Type B pancreatic cell (in vitro differentiated cells): ENCODE data around the gene OGFR. TPM values are rescaled to one million over a fixed set of nuclear protein-coding genes. Genes with fewer than 3 reads are reported as not detected.

Source experiments
- DNase-seq: peaks from one replicate; pipeline ENCODE4 v3.0.0; 2021; ENCODE audit warnings: mixed read lengths; ENCODE audit not compliant: unreplicated experiment; ENCODE audit errors: extremely low spot score
- H3K27ac Mint-ChIP-seq: 2 replicates; pipeline ENCODE4 v1.8.0; 2021; ENCODE audit warnings: mild to moderate bottlenecking, mixed read lengths
- H3K27me3 Mint-ChIP-seq: 2 replicates; pipeline ENCODE4 v1.8.0; 2021; ENCODE audit warnings: mixed read lengths
- H3K36me3 Mint-ChIP-seq: 2 replicates; pipeline ENCODE4 v1.8.0; 2021; ENCODE audit warnings: mixed read lengths
- H3K4me1 Mint-ChIP-seq: one replicate; pipeline ENCODE4 v1.8.0; 2021; ENCODE audit warnings: mixed read lengths; ENCODE audit not compliant: unreplicated experiment
- H3K4me3 Mint-ChIP-seq: 2 replicates; pipeline ENCODE4 v1.8.0; 2021; ENCODE audit warnings: mild to moderate bottlenecking, mixed read lengths
- H3K9me3 Mint-ChIP-seq: 2 replicates; pipeline ENCODE4 v1.8.0; 2021; ENCODE audit warnings: mixed read lengths
- total RNA-seq: library from RNA; stranded (reverse); gene quantifications from 2 replicates; pipeline ENCODE4 v1.2.1, GENCODE V29; 2021; ENCODE audit warnings: low replicate concordance
- TF ChIP-seq, protein P1 (sequence below): fragments of 200-600 bp; sonication (generic); conservative IDR thresholded peaks from 2 replicates; pipeline ENCODE4 v1.5.0; 2021; ENCODE audit warnings: antibody characterized with exemption, mild to moderate bottlenecking

The OGFR gene
- total RNA-seq, 1 donor from 2014 or later: 42.8 TPM

DNA sequence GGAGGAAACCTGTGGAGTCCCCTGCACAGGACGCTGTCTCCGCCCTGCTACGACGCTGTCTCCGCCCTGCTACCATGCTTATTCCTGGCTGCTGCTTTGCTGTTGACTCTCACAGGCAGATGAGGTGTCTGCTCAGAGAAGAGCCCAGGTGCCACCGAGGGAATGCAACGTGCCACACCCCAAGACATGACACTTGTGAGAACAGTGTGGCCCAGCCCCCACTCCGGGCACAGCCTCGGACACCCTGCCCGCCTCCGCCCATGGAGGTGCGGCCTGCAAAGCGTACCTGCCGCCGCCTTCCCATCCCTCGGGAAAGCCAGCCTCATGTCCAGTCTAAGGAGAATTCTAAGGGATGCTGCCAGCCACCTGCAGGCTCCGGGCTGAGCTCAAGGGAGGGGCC is 23.9 kb upstream of the OGFR start:
- Mint-ChIP-seq H3K36me3 (no peaks in the 10 kb centered on the region), H3K4me1 (peaks cover 9% of the 10 kb centered on the region), H3K27ac (no peak overlapping the region), H3K9me3 (no peaks in the 10 kb centered on the region), H3K27me3 (no peaks in the 10 kb centered on the region), H3K4me3 (no peak overlapping the region)
- TF ChIP-seq, protein P1, sequence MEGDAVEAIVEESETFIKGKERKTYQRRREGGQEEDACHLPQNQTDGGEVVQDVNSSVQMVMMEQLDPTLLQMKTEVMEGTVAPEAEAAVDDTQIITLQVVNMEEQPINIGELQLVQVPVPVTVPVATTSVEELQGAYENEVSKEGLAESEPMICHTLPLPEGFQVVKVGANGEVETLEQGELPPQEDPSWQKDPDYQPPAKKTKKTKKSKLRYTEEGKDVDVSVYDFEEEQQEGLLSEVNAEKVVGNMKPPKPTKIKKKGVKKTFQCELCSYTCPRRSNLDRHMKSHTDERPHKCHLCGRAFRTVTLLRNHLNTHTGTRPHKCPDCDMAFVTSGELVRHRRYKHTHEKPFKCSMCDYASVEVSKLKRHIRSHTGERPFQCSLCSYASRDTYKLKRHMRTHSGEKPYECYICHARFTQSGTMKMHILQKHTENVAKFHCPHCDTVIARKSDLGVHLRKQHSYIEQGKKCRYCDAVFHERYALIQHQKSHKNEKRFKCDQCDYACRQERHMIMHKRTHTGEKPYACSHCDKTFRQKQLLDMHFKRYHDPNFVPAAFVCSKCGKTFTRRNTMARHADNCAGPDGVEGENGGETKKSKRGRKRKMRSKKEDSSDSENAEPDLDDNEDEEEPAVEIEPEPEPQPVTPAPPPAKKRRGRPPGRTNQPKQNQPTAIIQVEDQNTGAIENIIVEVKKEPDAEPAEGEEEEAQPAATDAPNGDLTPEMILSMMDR: no peak
- DNase-seq: no peak

DNA sequence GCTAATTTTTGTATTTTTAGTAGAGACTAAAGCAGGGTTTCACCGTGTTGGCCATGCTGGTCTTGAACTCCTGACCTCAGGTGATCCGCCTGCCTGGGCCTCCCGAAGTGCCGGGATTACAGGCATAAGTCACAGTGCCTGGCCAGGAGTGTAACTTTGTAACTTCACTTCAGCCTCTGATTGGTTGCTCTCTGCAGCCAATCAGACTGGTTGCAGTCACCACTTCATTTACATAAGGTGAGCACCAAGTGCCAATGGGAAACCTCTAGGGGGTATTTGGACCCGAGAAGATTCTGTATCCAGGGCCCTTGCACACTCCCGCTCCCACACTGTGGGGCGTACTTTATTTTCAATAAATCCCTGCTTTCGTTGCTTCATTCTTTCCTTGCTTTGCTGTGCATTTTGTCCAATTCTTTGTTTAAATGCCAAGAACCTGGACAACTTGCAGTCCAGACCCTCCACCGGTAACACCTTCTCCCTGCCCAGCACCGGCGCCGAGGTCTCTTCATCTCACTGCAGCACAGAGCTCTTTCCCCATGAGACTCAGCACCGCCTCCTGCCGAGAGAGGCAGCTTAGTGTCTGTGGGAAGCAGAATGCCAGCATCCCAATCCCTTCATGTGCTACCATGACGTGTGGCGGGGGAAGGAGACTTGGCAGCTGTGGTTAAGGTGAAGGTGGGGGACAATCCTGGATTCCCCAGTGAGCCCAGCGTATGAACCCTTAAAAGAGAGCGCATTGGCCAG is 22.3 kb upstream of the OGFR start:
- Mint-ChIP-seq H3K27me3 (no peaks in the 10 kb centered on the region), H3K4me3 (no peak overlapping the region), H3K4me1 (peaks cover 16% of the 10 kb centered on the region), H3K27ac (no peak overlapping the region), H3K36me3 (no peaks in the 10 kb centered on the region), H3K9me3 (no peaks in the 10 kb centered on the region)
- DNase-seq: no peak
- TF ChIP-seq, protein P1: no peak

DNA sequence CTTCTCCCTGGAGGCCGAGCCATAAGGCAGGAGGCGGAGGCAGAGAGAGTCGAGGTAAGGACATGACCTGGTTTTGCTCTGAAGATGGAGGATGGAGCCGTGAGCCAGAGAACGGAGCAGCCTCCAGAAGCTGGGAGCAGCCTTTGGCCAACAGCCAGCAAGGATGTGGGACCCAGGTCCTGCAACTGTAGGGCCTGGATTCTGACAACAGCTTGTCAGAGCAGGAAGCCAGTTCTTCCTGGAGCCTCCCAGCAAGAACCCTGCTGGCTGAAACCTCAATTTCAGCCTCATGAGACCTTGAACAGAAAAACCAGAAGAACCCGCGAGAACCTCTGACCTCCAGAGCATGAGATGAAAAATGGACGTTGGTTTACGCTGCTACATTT is 21.7 kb upstream of the OGFR start:
- H3K27me3 Mint-ChIP-seq: peaks cover 3% of the 10 kb centered on the region
- H3K9me3 Mint-ChIP-seq: no peaks in the 10 kb centered on the region
- TF ChIP-seq, protein P1: no peak
- H3K36me3 Mint-ChIP-seq: no peaks in the 10 kb centered on the region
- H3K4me3 Mint-ChIP-seq: no peak overlapping the region
- DNase-seq: no peak
- H3K4me1 Mint-ChIP-seq: peaks cover 22% of the 10 kb centered on the region
- no peak overlapping the region for H3K27ac Mint-ChIP-seq

DNA sequence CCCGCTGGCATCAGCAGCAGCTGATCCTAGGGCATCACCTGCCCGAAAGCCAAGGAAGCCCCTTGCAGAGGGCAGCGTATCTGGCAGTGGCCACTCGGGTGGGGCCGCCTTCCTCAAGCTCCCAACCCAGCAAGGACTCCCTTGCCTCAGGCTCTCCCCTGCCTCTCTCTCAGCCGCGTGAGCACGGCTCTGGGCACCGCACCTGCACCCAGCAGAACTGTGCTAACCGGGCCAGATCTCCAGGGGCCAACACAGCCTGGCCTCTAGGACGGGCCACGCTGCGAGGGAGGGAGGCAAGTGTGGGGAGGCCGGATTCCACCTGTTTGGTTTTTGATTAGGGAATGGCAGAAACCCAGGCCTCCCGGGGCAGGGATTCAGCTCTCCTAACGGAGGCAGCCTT is 20.1 kb upstream of the OGFR start:
- Mint-ChIP-seq H3K36me3 (no peaks in the 10 kb centered on the region), H3K27ac (no peak overlapping the region), H3K4me3 (no peak overlapping the region), H3K4me1 (peaks cover 22% of the 10 kb centered on the region), H3K9me3 (no peaks in the 10 kb centered on the region), H3K27me3 (peaks cover 3% of the 10 kb centered on the region)
- DNase-seq: no peak
- TF ChIP-seq, protein P1: no peak

DNA sequence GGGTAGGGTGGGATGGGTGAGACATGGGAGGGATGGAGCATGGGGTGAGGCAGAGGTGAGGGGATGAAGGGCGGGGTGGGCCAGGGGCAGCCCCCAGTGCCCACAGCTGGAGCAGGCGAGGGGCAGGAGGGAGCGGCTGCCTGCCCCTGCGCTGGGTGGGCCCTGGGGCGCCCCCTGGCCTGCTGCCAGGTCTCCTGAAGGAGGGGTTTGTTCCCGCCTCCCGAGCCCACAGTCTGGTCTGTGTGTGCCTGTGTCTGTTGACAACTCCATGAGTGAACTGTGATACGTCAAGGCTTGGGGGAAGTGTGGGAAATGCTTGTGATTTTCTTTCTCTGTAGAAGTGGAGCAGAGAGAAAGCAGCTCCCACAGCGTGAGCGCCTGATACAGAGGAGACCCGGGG is 19.2 kb upstream of the OGFR start:
- no peak for DNase-seq
- Mint-ChIP-seq H3K4me3 (no peak overlapping the region), H3K36me3 (no peaks in the 10 kb centered on the region), H3K27me3 (peaks cover 3% of the 10 kb centered on the region), H3K9me3 (no peaks in the 10 kb centered on the region), H3K4me1 (peaks cover 22% of the 10 kb centered on the region), H3K27ac (no peak overlapping the region)
- TF ChIP-seq, protein P1: no peak
